ENCODE measurements around the gene ITGA3. TPM values are rescaled to one million over a fixed set of nuclear protein-coding genes. Genes with fewer than 3 reads are reported as not detected.

The ITGA3 gene
- total and polyA plus RNA-seq, 2 of the 13 experiments (the other 11 are each of a cell fraction or from before 2014, with no cell fraction given), result 0.48 to 0.69 TPM

DNA sequence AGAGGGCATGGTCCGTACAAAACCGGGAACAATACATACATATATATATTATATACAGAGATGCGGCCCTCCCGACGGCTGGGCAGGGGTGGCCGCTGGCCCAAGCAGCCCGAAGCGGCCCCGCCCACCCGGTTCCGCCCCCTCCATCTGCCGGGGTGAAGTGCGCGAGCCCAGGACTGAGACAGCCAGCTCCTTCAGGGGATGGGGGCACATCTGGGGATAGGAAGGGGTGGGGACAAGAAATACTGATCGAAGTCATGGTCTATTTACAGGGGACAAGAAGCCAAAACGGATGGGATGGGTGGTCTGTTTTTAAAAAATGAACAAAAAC is 77.8 kb downstream of the ITGA3 start (continued):
- TF ChIP-seq ZNF7 (CRISPR knock-in tag; IDR thresholded peaks at IDR 0.05), result no peak
- TF ChIP-seq, protein P1, sequence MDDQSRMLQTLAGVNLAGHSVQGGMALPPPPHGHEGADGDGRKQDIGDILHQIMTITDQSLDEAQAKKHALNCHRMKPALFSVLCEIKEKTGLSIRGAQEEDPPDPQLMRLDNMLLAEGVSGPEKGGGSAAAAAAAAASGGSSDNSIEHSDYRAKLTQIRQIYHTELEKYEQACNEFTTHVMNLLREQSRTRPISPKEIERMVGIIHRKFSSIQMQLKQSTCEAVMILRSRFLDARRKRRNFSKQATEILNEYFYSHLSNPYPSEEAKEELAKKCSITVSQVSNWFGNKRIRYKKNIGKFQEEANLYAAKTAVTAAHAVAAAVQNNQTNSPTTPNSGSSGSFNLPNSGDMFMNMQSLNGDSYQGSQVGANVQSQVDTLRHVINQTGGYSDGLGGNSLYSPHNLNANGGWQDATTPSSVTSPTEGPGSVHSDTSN (CRISPR knock-in tag; IDR thresholded peaks at IDR 0.05; ENCODE audit: borderline replicate concordance), result no peak
- TF ChIP-seq SALL2 (CRISPR knock-in tag; IDR thresholded peaks at IDR 0.05), result no peak
- no peak for TF ChIP-seq NKX3-1 (CRISPR knock-in tag; IDR thresholded peaks at IDR 0.05)
- TF ChIP-seq, protein P2, sequence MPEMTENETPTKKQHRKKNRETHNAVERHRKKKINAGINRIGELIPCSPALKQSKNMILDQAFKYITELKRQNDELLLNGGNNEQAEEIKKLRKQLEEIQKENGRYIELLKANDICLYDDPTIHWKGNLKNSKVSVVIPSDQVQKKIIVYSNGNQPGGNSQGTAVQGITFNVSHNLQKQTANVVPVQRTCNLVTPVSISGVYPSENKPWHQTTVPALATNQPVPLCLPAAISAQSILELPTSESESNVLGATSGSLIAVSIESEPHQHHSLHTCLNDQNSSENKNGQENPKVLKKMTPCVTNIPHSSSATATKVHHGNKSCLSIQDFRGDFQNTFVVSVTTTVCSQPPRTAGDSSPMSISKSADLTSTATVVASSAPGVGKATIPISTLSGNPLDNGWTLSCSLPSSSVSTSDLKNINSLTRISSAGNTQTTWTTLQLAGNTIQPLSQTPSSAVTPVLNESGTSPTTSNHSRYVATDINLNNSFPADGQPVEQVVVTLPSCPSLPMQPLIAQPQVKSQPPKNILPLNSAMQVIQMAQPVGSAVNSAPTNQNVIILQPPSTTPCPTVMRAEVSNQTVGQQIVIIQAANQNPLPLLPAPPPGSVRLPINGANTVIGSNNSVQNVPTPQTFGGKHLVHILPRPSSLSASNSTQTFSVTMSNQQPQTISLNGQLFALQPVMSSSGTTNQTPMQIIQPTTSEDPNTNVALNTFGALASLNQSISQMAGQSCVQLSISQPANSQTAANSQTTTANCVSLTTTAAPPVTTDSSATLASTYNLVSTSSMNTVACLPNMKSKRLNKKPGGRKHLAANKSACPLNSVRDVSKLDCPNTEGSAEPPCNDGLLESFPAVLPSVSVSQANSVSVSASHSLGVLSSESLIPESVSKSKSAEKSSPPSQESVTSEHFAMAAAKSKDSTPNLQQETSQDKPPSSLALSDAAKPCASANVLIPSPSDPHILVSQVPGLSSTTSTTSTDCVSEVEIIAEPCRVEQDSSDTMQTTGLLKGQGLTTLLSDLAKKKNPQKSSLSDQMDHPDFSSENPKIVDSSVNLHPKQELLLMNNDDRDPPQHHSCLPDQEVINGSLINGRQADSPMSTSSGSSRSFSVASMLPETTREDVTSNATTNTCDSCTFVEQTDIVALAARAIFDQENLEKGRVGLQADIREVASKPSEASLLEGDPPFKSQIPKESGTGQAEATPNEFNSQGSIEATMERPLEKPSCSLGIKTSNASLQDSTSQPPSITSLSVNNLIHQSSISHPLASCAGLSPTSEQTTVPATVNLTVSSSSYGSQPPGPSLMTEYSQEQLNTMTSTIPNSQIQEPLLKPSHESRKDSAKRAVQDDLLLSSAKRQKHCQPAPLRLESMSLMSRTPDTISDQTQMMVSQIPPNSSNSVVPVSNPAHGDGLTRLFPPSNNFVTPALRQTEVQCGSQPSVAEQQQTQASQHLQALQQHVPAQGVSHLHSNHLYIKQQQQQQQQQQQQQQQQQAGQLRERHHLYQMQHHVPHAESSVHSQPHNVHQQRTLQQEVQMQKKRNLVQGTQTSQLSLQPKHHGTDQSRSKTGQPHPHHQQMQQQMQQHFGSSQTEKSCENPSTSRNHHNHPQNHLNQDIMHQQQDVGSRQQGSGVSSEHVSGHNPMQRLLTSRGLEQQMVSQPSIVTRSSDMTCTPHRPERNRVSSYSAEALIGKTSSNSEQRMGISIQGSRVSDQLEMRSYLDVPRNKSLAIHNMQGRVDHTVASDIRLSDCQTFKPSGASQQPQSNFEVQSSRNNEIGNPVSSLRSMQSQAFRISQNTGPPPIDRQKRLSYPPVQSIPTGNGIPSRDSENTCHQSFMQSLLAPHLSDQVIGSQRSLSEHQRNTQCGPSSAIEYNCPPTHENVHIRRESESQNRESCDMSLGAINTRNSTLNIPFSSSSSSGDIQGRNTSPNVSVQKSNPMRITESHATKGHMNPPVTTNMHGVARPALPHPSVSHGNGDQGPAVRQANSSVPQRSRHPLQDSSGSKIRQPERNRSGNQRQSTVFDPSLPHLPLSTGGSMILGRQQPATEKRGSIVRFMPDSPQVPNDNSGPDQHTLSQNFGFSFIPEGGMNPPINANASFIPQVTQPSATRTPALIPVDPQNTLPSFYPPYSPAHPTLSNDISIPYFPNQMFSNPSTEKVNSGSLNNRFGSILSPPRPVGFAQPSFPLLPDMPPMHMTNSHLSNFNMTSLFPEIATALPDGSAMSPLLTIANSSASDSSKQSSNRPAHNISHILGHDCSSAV (CRISPR knock-in tag; IDR thresholded peaks at IDR 0.05; ENCODE audit: borderline replicate concordance), result no peak
- TF ChIP-seq ZNF800 (CRISPR knock-in tag; IDR thresholded peaks at IDR 0.05), result no peak
- no peak for TF ChIP-seq CCDC6 (CRISPR knock-in tag; IDR thresholded peaks at IDR 0.05)
- TF ChIP-seq KLF15 (CRISPR knock-in tag; IDR thresholded peaks at IDR 0.05; ENCODE audit: borderline replicate concordance), result no peak
